Activated T-cell treated with anti-CD3 and anti-CD28 coated beads, Interleukin-2, amount 50 U/mL, for 72 hours (primary cell): Measurements from ENCODE around the gene PP2D1. TPM values are rescaled to one million over a fixed set of nuclear protein-coding genes. Genes with fewer than 3 reads are reported as not detected.
A peak's percentile ranks its signal among the peaks of the same experiment; 100 is the strongest.
"Not testable (repeated sequence)": the region's sequence is repeated elsewhere in the genome, so short reads cannot be mapped to it uniquely, and the experiment has no call there.

Experiments used
- ATAC-seq, 2 donors: fragments of 150-1000 bp; cut with Tn5 transposase; replicated peaks in 1 of 2; 2 replicates each; pipeline ENCODE4 v1.10.0; 2021; ENCODE audit warnings: moderate library complexity in 2 of 2, mild to moderate bottlenecking in 1 of 2
- DNase-seq, 2 donors: peaks; one replicate each; pipeline ENCODE4 v3.0.0; 2021 to 2022; ENCODE audit warnings: mixed read lengths in 1 of 2
- H3K27ac Mint-ChIP-seq: one replicate; pipeline ENCODE4 v1.8.0; 2022; ENCODE audit warnings: mild to moderate bottlenecking, moderate library complexity, mixed read lengths
- H3K27me3 Mint-ChIP-seq: one replicate; pipeline ENCODE4 v1.8.0; 2022; ENCODE audit warnings: low read depth, mixed read lengths
- H3K36me3 Mint-ChIP-seq, 2 donors: one replicate each; pipeline ENCODE4 v1.8.0; 2022; ENCODE audit warnings: mixed read lengths in 2 of 2, mild to moderate bottlenecking in 1 of 2; ENCODE audit not compliant: insufficient read depth in 2 of 2
- H3K4me1 Mint-ChIP-seq: one replicate; pipeline ENCODE4 v1.8.0; 2022; ENCODE audit warnings: low read depth, mixed read lengths
- H3K4me3 Mint-ChIP-seq, 2 donors: one replicate each; pipeline ENCODE4 v1.8.0; 2022; ENCODE audit warnings: mild to moderate bottlenecking in 2 of 2, mixed read lengths in 2 of 2, moderate library complexity in 2 of 2
- H3K9me3 Mint-ChIP-seq, 2 donors: one replicate each; pipeline ENCODE4 v1.8.0; 2022; ENCODE audit warnings: mixed read lengths in 2 of 2
- total RNA-seq, 2 donors: library from RNA; stranded (reverse); gene quantifications; one replicate each; pipeline ENCODE4 v1.2.3, GENCODE V29; 2022

PP2D1 gene
- total RNA-seq, 2 donors from 2014 or later, result not detected

GRCh38 chr3:20037255-20037996, 25.4 kb upstream of the PP2D1 start:
- DNase-seq, result no peak
- H3K36me3 Mint-ChIP-seq, result no peaks in the 10 kb centered on the region
- H3K27me3 Mint-ChIP-seq, result no peaks in the 10 kb centered on the region
- H3K9me3 Mint-ChIP-seq, result no peaks in the 10 kb centered on the region
- H3K27ac Mint-ChIP-seq, result no peak overlapping the region
- peak overlapping the region in 1 of 2 donors; percentile 99 for H3K4me3 Mint-ChIP-seq
- H3K4me1 Mint-ChIP-seq, result peaks cover 28% of the 10 kb centered on the region
- no peak for ATAC-seq

GRCh38 chr3:20035019-20035418, 23.0 kb upstream of the PP2D1 start:
- DNase-seq (no peak), ATAC-seq (no peak)
- Mint-ChIP-seq H3K4me3 (no peak overlapping the region), H3K27me3 (no peaks in the 10 kb centered on the region), H3K9me3 (no peaks in the 10 kb centered on the region), H3K27ac (no peak overlapping the region), H3K36me3 (no peaks in the 10 kb centered on the region), H3K4me1 (peaks cover 17% of the 10 kb centered on the region)

GRCh38 chr3:20031939-20032338, 19.9 kb upstream of the PP2D1 start:
- not testable (repeated sequence) for H3K4me3 Mint-ChIP-seq, ATAC-seq, DNase-seq, H3K27ac Mint-ChIP-seq, H3K9me3 Mint-ChIP-seq, H3K4me1 Mint-ChIP-seq, H3K27me3 Mint-ChIP-seq, H3K36me3 Mint-ChIP-seq

DNA sequence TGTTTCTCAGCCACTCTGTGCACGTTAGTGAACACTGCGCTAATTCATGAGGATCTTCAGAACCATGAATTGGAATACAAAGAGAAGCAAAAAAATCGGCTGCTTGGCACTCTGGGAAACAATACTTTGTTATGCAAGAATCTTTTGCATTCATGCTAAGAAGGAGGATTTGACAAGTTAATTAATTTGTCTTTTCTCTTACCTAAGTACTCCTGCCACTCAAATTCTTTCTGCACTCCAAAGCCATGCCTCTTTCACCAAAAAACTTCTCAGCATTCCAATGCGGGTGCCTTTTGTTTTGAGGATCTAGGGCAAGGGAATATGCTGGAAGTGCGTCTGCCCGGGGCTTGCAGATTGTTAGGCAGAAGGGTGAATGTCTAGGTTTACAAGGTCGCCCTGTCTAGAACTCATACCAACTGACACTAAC, 16.9 kb upstream of the PP2D1 start:
- H3K27me3 Mint-ChIP-seq, result no peaks in the 10 kb centered on the region
- H3K36me3 Mint-ChIP-seq, result no peaks in the 10 kb centered on the region
- H3K4me3 Mint-ChIP-seq, result no peak overlapping the region
- H3K4me1 Mint-ChIP-seq, result no peaks in the 10 kb centered on the region
- no peak for ATAC-seq
- H3K9me3 Mint-ChIP-seq, result no peaks in the 10 kb centered on the region
- DNase-seq, result no peak
- H3K27ac Mint-ChIP-seq, result no peak overlapping the region

DNA sequence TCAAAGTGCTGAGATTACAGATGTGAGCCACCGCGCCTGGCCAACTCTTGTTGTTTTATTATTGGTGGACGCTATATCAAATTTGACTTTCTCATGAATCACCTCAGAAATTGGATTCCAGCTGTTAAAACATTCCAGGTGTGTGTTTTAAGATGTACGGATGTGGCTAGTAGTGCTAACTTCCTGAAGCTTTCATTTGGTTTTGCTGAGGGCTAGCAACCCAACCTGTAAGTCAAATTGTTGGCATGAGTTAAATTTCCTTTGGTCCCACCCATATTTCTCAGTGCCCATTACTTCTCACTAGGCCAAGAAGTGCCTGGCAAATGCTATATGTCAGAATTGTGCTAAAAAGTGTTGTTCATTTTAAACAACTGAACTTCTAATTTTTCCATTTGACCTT, 15.1 kb upstream of the PP2D1 start:
- Mint-ChIP-seq H3K9me3 (no peaks in the 10 kb centered on the region), H3K27me3 (no peaks in the 10 kb centered on the region), H3K36me3 (no peaks in the 10 kb centered on the region), H3K27ac (no peak overlapping the region), H3K4me3 (no peak overlapping the region), H3K4me1 (no peaks in the 10 kb centered on the region)
- ATAC-seq, result no peak
- no peak for DNase-seq

DNA sequence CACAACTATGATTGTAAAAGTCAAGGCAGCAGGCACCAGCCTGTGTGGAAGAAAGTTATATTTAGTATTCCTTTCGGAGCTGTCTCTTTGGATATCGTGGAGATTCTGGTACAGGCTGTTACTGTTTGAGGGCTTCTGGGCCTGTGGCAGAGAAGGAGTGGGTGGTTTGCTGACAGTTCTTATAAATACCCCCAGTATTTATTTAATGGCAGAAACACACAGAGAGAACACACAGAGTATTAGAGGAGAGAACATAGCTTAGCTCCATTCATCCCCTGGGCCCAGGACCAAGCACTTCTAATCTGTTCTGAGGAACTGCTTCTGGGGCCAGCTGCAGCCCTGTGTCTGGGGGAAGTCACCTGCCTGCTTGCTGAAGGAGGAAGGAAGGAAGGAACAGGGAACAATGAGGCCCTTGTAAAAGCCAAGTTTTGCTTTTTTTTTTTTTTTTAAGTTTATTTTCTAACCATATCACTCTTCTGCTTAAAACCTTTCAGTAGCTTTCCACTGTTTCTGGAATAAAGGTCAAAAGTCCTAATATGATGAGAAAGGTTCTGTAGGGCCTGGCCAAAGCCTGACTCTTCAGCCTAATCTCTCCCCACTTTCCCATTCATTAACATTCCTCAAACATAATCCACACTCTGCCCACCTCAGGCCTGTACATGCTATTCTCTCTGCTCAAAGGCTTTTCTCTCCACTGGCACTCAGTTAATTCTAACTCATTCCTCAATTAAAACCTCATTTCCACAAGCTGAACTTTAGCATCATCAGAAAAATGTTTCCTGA, 11.8 kb upstream of the PP2D1 start:
- Mint-ChIP-seq H3K27ac (no peak overlapping the region), H3K4me3 (no peak overlapping the region), H3K9me3 (no peaks in the 10 kb centered on the region), H3K4me1 (no peaks in the 10 kb centered on the region), H3K36me3 (no peaks in the 10 kb centered on the region), H3K27me3 (no peaks in the 10 kb centered on the region)
- ATAC-seq (no peak), DNase-seq (no peak)

DNA sequence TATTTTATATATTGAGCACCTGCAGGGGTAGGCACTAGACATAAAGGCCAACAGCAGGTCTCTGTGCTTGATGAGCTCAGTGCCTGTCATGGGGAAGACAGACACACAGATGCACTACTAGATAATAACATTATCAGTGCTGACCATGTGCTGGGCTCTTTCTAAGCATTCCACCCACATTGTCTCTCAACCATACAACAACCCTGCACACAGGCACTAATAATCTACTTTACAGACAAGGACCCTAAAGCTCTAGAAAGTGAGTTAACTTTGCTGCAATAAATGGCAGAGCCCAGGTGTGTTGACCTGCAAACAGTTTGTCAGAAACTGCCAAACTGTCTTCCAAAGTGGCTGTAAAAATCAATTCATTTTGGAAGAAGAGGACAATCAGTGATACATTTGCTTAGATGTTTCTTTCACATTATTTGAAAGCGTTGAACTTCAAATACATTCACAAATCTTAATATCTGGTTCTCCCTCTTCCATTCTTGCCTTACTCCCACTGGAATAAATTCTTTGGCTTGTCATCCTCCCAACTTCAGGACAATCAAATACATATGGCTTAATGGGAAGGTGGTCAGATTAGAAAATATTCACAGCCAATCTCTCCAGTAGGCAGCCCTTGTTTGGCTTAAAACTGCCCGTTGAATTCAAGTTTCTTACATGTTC, 11.0 kb upstream of the PP2D1 start:
- Mint-ChIP-seq H3K4me1 (no peaks in the 10 kb centered on the region), H3K27ac (no peak overlapping the region), H3K27me3 (no peaks in the 10 kb centered on the region), H3K4me3 (no peak overlapping the region), H3K36me3 (no peaks in the 10 kb centered on the region), H3K9me3 (no peaks in the 10 kb centered on the region)
- DNase-seq, result no peak
- no peak for ATAC-seq

DNA sequence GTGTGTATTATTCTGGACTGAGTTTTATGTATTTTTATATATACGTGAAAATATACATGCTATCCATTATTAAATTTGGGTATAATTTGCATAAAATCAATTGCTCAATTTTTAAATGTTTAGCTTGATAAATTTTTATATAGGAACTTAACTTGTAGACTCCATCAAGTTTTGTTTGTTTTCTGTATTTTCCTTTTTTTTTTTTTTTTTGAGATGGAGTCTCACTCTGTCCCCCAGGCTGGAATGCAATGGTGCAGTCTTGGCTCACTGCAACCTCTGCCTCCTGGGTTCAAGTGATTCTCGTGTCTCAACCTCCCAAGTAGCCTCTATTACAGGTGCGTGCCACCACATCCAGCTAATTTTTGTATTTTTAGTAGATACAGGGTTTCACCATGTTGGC, 4.0 kb upstream of the PP2D1 start:
- not testable (repeated sequence) for H3K27ac Mint-ChIP-seq, H3K27me3 Mint-ChIP-seq, ATAC-seq, DNase-seq, H3K9me3 Mint-ChIP-seq, H3K4me3 Mint-ChIP-seq, H3K36me3 Mint-ChIP-seq, H3K4me1 Mint-ChIP-seq

- Mint-ChIP-seq H3K4me1 (no peaks in the 10 kb centered on the region), H3K36me3 (no peaks in the 10 kb centered on the region), H3K27ac (no peak overlapping the region), H3K27me3 (no peaks in the 10 kb centered on the region), H3K9me3 (no peaks in the 10 kb centered on the region), H3K4me3 (no peak overlapping the region)
- DNase-seq (no peak), ATAC-seq (no peak)
Observed at GRCh38 chr3:20015525-20015924, 3.5 kb upstream of the PP2D1 start.

DNA sequence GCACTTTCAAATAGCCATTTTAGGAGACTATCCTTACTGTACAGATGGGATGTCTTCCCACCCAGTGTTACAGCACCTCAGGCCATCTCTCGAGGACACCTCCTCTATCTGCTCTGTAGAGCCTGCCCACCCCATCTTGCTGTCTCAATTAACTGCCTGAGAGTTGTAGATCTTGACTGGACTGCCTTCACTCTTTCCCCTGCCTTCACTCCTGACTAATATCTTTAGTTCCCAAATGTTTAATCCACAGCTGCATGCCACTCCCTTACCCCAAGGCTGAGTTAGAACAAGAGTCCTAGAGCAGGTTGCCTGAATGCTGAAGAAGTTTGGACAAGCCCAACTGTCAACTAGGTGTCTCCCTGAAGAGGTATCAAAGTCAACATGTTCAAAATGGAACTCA, 1.3 kb upstream of the PP2D1 start:
- Mint-ChIP-seq H3K27me3 (no peaks in the 10 kb centered on the region), H3K36me3 (no peaks in the 10 kb centered on the region), H3K4me3 (no peak overlapping the region), H3K27ac (no peak overlapping the region), H3K4me1 (no peaks in the 10 kb centered on the region), H3K9me3 (no peaks in the 10 kb centered on the region)
- no peak for ATAC-seq
- DNase-seq, result no peak

- Mint-ChIP-seq H3K27me3 (no peaks in the 10 kb centered on the region), H3K36me3 (no peaks in the 10 kb centered on the region), H3K9me3 (no peaks in the 10 kb centered on the region), H3K27ac (no peak overlapping the region), H3K4me3 (no peak overlapping the region), H3K4me1 (no peaks in the 10 kb centered on the region)
- DNase-seq (no peak), ATAC-seq (no peak)
Observed at GRCh38 chr3:20008646-20009045, 3.4 kb downstream of the PP2D1 start.

GRCh38 chr3:20007960-20008359, 4.1 kb downstream of the PP2D1 start:
- Mint-ChIP-seq H3K9me3 (no peaks in the 10 kb centered on the region), H3K27ac (no peak overlapping the region)

GRCh38 chr3:20001932-20002331, 10.1 kb downstream of the PP2D1 start:
- no peak overlapping the region for H3K27ac Mint-ChIP-seq
- no peaks in the 10 kb centered on the region for H3K4me1 Mint-ChIP-seq
- peaks cover 0 to 3% of the 10 kb centered on the region in 2 donors for H3K9me3 Mint-ChIP-seq
- H3K27me3 Mint-ChIP-seq, result no peaks in the 10 kb centered on the region
- DNase-seq (no peak), ATAC-seq (no peak)
- no peak overlapping the region for H3K4me3 Mint-ChIP-seq
- H3K36me3 Mint-ChIP-seq, result no peaks in the 10 kb centered on the region

More at GRCh38 chr3:20007960-20008359, 4.1 kb downstream of the PP2D1 start:
- H3K27me3 Mint-ChIP-seq, result no peaks in the 10 kb centered on the region
- no peak for DNase-seq
- ATAC-seq, result no peak
- H3K4me3 Mint-ChIP-seq, result no peak overlapping the region
- H3K4me1 Mint-ChIP-seq, result no peaks in the 10 kb centered on the region
- no peaks in the 10 kb centered on the region for H3K36me3 Mint-ChIP-seq
